GM12892 (cell line): ENCODE measurements around the gene ATG4A.

ENCODE experiments used
- POLR2A ChIP-seq: IDR thresholded peaks from 2 replicates; pipeline ENCODE4 v1.6.1; 2011; ENCODE audit warnings: low read depth, low read length, control low read depth
- POLR2AphosphoS5 ChIP-seq: IDR thresholded peaks from 2 replicates; pipeline ENCODE4 v1.6.1; 2011; ENCODE audit warnings: low read depth, low read length, control low read depth
- TAF1 ChIP-seq: IDR thresholded peaks from 2 replicates; pipeline ENCODE4 v1.6.1; 2011; ENCODE audit warnings: low read depth, mild to moderate bottlenecking, control low read depth, low read length, borderline replicate concordance

DNA sequence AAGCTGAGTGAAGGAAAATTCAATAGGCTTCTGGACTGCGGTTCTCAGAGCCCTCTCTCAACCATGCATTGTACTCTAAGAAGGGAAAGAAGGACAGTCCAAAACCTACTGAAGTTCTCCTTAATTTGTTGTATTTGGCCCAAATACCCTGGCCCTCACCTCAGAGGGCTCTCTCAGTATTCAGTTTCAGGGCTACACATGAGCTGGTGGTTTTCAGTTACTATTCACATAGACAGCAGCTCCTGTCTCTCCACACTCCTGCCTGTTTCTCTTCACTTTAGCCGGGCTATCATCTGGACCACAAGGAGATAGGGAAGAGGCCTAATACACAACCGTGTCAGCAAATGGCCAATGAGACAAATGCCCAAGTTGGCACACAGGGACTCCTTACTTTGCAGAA is 66.0 kb downstream of the ATG4A start:
- TF ChIP-seq POLR2A (no peak), POLR2AphosphoS5 (no peak), TAF1 (no peak)
